DMS53 treated with DMSO at 0.1 percent for 48 hours (cell line): ENCODE results near the gene SLC13A3.

Source experiments
- DNase-seq: peaks from one replicate; lab custom pipeline; 2025; ENCODE audit not compliant: unreplicated experiment; lab: John Stamatoyannopoulos, UW

The SLC13A3 gene

DNA sequence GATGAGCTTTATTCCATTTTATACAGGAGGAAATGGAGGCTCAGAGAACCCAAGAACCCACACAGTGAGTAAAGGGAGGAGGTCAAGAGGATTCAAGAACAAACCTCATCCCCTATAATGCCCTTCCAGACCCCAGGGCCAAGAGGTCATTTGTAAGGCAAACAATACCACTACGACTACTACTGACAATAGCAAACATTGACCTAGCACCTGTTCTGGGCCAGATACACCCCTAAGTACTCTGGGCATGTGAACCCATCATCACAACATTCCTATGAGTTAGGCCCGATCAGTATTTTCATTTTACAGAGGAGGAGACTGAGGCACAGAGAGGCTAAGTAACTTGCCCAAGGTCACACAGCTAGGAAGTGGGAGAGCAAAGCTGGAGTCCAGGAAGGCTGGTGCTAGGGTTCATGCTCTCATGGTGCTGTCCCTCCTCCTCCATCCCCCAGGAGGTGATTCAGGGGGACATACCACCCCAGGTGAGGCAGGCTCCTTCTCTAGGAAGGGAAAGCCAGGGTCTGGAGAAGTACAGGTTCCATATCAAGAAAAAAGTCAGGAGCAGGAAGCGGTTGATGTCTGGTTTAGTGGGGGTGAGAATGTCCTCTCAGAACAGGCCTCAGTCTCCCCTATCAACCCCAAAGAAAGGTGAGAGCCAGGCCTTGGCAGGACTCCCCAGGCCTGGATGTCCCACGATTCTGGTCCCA is 13.7 kb downstream of the SLC13A3 start:
- DNase-seq, result no peak

DNA sequence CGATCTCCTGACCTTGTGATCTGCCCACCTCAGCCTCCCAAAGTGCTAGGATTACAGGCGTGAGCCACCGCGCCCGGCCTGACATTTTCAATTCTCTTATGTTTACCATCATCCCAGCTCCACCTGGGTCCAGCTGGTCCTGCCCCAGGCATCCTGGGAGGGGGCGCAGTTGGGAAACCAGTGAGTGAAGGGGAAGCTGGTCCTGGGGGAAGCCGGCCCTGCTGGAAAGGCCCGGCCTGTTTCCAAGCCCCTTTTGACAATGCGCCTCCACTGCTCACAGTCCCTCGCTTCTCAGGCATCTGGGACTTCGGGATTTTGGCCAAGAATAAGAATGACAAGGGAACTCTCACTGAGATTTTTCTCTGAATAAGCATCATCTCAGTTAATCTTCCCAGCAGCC is 14.2 kb downstream of the SLC13A3 start:
- no peak for DNase-seq

DNA sequence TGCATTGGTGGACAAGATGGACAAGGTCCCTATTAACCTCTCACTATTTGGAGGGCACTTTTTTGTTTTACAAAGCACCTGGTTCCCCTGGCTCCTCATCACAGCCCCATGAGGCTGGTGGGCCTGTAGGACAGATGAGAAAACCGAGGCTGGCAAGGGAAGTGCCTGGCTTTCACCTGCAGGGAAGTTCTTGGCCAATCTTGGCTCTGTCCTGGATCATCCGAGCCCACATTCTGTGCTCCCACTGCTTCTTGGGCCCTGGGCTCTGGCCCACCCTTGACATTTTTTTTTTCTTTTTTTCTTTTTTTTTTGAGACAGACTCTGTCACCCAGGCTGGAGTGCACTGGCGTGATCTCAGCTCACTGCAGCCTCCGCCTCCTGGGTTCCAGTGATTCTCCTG is 14.7 kb downstream of the SLC13A3 start:
- no peak for DNase-seq

DNA sequence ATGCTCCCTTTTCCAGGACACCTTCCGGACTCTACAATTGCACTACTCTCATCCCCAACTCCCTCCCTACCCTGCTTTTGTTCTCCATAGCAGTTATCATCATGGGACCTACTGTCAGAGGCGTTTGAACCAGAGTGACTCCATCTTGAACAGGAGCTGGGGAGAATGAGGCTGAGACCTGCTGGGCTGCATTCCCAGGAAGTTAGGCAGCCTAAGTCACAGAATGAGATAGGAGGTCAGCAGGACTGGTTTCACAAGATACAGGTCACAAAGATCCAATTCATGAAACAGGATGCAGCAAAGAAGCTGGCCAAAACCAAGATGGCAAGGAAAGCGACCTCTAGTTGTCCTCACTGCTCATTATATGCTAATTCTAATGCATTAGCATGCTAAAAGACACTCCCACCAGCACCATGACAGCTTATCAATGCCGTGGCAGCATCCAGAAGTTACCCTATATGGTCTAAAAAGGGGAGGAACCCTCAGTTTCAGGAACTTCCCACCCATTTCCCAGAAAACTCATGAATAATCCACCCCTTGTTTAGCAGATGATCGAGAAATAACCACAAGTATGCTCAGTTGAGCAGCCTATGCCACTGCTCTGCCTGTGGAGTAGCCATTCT is 15.6 kb downstream of the SLC13A3 start:
- DNase-seq, result no peak

DNA sequence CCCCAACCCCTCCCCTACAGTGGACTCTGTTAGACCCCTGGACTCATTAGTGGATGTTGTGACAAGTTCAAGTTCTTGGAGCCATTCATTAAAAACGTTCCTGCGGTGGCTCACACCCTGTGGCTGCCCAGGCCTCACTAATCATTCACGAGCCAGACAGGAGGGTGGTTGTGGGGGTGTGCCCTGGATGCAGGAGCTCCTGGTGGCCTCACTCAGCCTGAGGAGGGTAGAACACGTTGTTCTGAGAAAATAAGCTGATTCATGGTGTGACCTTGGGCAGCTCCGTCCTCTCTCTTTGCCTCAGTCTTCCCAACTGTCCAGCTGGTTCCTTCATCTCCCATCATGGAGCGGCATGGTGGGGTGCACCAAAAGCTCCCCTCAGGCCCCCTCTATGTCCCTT is 16.7 kb downstream of the SLC13A3 start:
- DNase-seq, result no peak

DNA sequence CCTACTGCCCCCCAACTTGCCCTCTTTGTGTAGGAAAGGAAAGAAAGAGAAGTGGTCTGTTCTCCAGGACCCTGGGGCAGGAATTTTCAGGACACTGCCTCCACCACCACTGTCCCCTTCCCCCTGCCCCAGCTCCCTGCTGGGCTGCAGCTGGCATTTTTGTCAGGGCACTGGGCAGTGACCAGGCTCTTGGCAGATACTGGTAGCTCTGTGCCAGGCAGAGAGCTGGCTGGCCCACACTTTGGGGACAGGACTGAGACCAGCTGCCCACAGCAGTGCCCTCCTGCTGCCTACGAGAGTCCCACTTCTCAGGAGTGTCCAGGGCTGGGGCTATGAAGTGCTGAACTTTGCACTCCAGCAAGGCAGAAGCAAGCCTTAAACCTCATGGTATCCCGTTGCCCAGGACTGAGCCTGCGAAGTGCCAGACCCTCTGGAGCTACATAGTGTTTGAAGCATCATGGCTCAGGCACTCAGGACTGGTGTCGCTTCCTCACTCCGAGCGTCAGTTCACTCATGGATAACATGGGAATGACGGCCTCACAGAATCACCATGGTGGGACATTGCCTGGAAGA is 19.3 kb downstream of the SLC13A3 start:
- no peak for DNase-seq

DNA sequence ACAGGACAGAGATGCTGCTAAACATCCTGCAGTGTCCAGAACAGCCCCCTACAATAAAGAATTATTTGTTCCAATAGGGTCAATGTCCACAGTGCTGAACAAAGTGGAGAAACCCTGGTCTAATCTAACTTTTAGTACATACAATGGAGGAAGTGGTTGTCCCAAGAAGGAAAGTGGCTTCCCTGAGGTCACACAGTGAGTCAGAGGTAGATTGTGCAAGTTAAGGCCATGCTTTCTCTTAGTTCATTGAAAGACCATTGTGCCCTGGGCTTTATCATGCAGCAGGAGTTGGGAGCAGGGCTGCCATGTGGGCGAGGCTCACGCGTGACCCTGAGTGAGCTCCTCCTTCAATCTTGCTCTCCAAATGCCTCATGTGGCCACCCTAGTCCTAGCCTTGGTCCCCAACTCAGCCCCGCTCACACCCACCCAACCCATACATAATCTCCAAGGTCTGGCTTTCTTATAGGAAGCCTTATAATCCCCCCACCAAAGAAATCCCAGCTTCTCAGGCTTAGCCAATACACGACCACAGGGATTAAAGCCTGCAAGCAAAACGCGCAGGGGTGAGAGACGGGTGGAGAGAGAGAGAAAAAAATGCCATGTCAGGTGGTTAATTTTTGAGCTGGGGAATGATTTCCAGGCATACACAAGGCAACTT is 19.9 kb downstream of the SLC13A3 start:
- DNase-seq, result no peak

DNA sequence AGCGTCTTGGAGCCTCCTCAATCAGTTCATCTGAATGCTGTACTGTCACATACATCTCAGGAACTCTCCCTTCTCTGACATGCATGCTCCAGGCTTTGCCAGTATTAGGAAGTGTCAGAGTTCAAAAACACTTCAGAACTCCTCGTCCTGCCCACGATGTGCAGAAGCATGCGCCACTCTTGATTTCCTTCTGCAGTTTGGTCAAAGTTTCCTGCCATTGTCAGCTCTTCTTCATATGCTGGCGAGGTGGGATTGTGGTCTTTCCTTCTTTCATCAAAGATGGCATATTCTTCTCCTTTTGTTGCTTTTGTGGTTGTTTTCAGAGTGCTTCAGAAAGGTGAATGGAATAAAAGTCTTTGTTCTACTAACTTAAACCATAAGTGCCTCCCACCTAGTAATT is 21.0 kb downstream of the SLC13A3 start:
- no peak for DNase-seq

DNA sequence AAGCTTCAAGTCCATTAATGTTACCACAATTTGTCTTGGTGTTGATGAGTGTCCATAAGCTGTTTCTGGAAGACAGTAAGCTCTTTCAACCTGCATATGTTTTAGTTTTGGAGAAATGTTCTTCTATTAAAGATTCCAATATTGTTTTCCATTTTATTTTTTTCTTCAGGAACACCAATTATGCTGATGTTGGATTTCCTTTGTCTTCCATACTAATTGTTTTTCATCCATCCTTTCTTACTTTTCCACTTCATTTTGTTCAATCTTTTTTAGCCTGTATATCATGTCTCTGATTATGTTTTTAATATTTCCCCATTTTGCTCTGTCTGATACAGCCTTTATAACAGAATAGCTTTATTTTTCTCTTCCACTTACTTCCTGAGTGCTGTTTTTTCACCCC is 21.9 kb downstream of the SLC13A3 start:
- DNase-seq, result no peak

DNA sequence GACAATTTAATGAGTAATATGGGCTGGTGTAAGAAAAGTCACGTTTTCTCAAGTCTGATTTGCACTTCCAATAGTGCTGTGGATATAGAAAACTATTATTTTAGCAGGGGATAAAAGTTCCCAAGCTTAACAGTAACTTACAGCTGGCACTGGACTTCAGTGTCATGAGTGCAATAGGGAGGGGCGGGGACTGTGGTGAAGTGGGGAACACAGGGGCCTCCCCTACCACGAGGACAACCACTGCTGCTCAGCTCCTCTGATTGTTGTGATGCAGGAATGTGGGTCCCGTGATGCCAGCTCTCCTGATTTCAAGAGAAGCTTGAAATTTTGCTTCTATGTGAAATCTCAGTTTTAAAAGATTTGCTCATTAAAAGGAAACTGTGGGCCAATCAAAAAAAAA is 24.0 kb downstream of the SLC13A3 start:
- no peak for DNase-seq

DNA sequence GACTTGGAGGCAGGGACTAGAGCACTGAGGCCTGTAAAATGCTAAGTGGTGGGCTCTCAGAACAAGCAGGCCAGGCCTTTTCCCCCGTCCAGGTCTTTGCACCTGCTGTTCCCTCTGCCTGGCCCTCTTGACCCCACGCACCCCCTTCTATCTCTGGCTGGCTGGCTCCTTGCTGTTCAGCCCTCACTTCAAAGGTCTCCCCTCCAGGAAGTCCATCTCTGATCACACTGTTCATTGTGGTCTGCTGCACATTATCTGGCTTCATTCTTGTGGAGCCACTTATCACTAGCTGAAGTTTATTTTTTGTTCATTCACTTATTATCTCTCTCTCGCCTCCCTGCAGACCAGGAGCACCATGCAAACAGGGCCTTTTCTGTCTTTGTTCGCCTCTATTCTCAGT is 24.5 kb downstream of the SLC13A3 start:
- DNase-seq, result no peak

DNA sequence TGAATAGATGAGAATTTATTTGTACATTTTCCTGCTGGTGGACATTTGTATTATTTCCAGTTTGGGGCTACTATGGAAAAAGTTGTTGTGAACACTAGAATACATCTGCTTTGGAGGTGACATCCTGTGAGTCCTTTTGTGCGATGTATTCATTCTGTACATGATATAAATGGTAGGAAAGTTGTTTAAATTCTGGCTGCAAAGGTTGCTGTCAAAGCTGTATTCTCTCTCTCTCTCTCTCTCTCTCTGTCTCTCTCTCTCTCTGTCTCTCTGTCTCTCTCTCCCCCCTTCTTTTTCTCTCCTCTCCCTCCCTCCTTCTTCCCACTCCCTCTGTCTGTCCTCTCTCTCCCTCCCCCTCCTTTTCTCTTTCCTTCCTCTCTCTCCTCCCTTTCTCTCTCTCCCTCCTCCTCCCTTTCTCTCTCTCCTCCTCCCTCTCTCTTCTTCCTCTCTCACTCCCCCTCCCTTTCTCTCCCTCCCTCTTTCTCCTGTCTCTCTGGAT is 25.3 kb downstream of the SLC13A3 start:
- no peak for DNase-seq

DNA sequence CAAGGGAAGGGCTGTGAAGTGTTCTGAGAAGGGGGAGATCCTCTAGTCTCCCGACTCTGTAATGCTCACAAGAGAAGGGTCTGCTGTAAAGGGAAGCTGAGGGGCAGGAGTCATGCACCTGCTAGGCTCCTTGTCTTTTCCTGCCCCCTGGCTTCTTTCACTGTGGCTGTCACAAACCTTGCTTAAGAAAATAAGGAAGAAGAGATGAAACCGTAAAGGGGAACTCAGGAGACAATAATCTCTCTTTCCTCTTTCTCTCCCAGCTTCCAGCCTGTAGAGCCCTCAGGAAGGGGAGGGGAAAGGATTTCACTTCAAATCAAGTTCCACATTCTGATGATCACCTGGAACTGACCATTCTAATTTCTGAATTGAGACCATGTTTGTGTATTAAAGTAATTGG is 26.3 kb downstream of the SLC13A3 start:
- no peak for DNase-seq

DNA sequence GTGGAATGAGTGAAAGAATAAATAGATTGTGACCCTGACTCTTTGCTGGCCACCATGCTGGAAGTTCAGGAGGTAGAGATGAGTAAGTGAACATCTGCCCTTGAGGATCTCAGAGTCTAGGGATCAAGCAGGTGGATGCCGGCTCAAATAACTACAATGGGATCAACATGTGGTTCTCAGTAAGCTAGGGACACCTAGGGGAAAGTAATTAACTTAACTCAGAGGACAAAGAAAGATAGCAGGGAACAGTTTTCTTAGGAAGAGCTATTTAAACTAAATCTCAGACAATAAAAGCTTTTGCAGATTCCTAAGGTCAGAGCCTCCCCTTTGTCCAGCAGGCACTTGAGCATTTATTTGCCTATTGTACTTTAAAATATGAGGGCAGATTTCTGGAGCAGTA is 29.1 kb downstream of the SLC13A3 start:
- DNase-seq, result peak; percentile 11

DNA sequence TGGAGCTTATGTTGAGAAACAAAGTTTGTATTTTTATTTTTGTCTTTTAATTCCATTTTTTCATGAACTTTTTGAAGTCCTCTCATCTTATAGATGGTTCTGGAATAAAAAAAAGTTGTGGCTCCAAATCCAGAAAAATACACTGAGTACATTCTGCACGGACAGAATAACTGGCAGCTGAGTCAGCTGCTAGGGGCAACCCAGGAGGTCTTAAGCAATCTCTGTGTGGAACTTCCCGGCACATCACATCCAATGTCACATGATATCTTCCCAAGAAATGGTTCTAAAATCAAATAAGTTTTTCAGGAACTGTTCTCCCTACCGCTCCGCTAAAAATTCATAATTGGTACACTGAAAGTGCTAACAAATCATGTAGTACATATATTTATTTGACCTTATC is 29.8 kb downstream of the SLC13A3 start:
- DNase-seq, result no peak

DNA sequence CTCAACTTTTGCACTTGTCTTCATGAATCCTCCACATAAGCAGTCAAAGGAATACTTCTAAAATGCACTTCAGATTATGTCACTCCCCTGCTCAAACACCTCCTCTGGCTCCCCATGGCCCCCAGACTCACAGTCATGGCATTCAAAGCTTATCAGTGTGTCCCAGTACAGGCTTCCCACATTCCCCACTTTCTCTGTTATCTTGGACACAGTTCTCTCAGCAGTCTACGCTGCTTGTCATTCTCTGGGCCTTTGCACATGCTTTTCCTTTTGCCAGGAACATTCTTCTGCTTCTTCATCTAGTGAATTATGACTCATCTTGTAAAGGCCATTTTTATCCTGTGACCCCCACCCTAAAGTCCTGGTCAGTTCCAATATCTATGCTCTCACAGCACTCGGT is 31.8 kb downstream of the SLC13A3 start:
- DNase-seq, result no peak

DNA sequence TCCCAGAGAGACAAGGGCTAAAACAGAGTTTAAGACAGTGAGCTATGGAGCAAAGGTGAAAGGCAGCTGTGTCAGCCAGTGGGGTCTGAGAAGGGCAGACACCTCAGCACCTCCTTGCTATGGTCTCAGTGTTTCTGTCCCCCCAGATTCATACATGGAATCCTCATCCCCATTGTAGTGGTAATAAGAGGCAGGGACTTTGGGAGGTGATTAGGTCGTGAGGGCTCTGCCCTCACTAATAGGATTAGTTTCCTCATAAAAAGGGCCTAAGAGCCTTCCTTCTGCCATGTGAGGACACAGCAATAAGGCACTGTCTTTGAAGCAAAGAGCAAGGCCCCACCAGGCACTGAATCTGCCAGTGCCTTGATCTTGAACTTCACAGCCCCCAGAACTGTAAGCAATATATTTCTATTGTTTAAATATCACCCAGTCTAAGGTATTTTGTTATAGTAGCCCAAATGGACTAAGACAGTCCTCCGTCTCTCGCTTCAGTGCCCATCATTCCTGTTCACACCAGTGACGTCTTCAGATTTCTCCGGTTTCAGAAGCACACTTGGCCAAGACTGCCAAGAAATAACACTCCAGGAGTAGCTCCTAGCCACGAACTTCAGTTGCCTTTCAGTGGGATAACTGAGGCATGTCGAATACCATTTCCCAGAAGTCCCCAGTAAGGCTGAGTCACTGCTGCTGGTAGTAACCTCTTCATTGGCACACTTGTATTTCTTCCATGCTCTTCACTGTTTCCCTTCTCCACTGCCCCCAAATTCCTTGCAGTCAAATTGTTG is 32.8 kb downstream of the SLC13A3 start:
- DNase-seq, result no peak

DNA sequence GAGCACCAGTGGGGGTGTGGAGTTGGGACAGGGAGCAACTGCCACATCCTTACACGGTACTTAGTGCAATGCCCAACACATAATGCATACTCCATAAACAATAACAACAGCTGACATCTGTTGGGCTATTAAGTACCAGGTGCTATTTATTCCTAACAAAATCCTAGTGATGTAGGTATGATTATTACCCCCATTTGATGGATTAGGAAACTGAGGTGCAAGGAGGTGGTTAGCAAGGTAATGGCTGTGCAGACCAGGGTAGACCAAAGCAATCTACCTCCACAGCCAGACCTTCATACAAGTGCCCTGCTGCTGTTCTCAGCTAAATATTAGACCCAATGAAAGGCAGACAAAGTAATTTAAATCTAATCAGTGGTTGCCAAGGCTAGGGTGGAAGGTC is 36.8 kb downstream of the SLC13A3 start:
- no peak for DNase-seq

DNA sequence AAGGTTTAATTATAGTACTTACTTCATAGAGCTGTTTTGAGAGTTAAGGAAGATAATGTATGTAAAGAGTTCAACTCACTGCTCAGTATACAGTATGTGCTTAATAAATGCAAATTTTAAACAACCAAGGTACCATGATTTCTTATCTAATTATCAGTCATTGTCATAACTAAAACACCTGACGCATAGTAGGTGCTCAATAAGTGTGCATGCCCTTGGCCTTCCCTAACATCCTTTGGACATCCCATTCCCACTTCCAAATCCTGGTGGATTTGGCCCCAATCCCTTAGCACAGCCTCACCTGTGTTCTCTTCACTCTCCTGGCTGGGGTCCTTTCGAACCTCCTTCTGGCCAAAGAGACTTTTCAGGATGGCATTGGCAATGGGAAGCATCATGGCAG is 41.1 kb downstream of the SLC13A3 start:
- DNase-seq, result no peak

DNA sequence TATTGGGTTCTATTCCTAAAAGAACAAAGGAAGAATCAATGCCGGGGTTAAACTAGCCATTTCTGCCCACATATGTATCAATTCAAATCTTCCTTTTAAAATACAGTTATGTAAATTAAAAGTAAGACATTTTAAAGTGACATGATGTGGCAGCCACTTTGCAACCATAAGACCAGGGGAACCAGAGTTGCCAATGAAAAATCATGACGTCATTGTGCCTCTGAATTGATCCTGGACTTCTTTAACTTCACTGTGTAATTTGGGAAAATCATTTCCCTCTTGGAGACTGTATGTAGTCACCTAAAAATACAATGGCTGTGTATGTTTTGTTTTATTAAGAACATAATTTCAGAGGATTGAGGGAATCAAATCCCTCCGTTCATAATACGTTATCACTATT is 42.2 kb downstream of the SLC13A3 start:
- no peak for DNase-seq

DNA sequence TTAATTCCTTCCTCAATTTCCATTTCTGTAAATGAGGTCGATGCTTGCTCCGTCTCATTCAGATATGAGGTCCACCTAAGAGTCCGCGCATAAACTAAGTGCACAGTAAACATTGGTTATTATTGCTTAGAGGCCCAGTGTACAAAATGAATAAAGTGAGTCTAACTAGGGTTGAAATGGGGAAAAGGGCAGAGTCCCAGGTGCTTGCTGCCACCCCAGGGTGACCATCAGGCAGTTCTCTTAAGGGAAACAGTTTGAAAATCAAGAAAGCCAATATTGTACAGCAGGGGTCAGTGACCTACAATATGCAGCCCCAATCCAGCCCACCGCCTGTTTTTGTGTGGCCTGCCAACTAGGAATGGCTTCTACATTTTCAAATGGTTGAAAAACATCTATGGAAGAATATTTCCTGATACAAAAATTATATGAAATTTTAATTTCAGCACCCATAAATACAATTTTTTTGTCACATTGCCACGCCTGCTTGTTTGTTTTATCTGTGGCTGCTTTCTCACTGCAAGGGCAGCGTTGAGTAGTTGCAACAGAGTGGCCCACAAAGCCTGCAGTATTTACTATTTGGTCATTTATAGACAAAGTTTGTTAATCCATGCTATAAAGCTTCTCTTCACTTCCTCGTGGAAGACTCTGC is 43.3 kb downstream of the SLC13A3 start:
- no peak for DNase-seq
